Brain microvascular endothelial cell (primary cell): ENCODE measurements around the gene PKP4.

Source experiments
- DNase-seq: peaks from one replicate; pipeline ENCODE4 v3.0.0-alpha.2; 2020
- H3K27ac ChIP-seq: fragments of 250-450 bp; sonication (Bioruptor Pico); 2 replicates; pipeline ENCODE4 v1.5.1; 2020; ENCODE audit warnings: mild to moderate bottlenecking, moderate library complexity
- H3K27me3 ChIP-seq: fragments of 250-450 bp; sonication (Bioruptor Pico); replicated peaks from 2 replicates; pipeline ENCODE4 v1.5.1; 2020; ENCODE audit warnings: mild to moderate bottlenecking
- H3K36me3 ChIP-seq: fragments of 250-450 bp; sonication (Bioruptor Pico); replicated peaks from 2 replicates; pipeline ENCODE4 v1.5.1; 2020; ENCODE audit warnings: mild to moderate bottlenecking
- H3K4me3 ChIP-seq: 2 replicates; pipeline ENCODE4 v1.5.1; 2011; ENCODE audit warnings: low read depth, mild to moderate bottlenecking, control low read depth, low read length, moderate library complexity
- in situ Hi-C: cut with HindIII; loops from 2 replicates; pipeline ENCODE4 v1.10.0; 2017; ENCODE audit warnings: low sequenced_read_pairs, low pct_ligation_motif_present
- TF ChIP-seq, protein P1 (sequence below): IDR thresholded peaks from 2 replicates; pipeline ENCODE4 v1.5.1; 2011; ENCODE audit warnings: low read depth, mild to moderate bottlenecking, moderate library complexity, low read length, control low read depth, inconsistent platforms; ENCODE audit errors: missing control alignments

The PKP4 gene

DNA sequence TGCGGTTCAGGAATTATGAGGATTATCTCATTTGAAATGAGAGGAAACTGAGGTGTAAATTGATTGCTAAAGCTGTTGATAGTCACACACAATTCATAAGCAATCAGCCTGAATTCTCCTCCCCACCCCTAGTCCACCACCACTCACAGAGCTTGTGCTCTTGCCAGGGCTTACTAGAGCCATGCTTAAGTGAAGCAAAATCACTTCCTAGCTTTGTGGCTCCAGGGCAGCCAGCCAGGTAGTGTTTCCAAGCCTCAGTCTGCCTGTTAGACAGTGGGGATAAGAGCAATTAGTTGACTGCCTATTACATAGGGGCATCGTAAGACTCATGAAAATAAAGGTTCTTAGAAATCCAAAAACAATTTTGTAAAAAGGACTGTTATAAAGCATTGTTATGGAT is 87.2 kb downstream of the PKP4 start:
- in situ Hi-C loops = no loop called here
- H3K36me3 ChIP-seq = peaks cover 4% of the 10 kb centered on the region
- no peak overlapping the region for H3K27ac ChIP-seq
- no peak overlapping the region for H3K4me3 ChIP-seq
- TF ChIP-seq, protein P1, sequence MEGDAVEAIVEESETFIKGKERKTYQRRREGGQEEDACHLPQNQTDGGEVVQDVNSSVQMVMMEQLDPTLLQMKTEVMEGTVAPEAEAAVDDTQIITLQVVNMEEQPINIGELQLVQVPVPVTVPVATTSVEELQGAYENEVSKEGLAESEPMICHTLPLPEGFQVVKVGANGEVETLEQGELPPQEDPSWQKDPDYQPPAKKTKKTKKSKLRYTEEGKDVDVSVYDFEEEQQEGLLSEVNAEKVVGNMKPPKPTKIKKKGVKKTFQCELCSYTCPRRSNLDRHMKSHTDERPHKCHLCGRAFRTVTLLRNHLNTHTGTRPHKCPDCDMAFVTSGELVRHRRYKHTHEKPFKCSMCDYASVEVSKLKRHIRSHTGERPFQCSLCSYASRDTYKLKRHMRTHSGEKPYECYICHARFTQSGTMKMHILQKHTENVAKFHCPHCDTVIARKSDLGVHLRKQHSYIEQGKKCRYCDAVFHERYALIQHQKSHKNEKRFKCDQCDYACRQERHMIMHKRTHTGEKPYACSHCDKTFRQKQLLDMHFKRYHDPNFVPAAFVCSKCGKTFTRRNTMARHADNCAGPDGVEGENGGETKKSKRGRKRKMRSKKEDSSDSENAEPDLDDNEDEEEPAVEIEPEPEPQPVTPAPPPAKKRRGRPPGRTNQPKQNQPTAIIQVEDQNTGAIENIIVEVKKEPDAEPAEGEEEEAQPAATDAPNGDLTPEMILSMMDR = no peak
- no peak for DNase-seq
- no peaks in the 10 kb centered on the region for H3K27me3 ChIP-seq

DNA sequence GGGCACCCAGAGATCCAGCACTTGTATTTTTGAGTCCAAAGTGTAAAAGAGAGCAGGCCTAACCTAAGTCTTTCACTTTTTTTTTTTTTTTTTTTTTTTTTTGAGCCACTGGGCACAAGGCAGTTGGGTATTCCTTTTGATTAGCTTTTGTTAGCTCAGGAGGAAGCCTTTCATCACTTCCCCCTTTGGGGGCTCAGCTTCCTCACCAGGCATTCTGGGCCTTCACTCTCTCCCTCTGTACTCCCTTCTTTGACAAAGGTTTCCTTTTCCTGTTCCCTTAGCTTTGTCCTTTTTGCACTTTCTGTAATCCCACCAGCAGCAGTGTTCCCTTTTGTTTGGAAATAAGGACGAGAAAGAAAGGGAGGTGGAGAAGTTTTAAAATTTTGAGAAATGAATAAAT is 88.2 kb downstream of the PKP4 start:
- Histone ChIP-seq H3K36me3 (peaks cover 4% of the 10 kb centered on the region), H3K4me3 (no peak overlapping the region), H3K27ac (no peak overlapping the region), H3K27me3 (no peaks in the 10 kb centered on the region)
- TF ChIP-seq, protein P1 = no peak
- DNase-seq = no peak
- in situ Hi-C loops = no loop called here

DNA sequence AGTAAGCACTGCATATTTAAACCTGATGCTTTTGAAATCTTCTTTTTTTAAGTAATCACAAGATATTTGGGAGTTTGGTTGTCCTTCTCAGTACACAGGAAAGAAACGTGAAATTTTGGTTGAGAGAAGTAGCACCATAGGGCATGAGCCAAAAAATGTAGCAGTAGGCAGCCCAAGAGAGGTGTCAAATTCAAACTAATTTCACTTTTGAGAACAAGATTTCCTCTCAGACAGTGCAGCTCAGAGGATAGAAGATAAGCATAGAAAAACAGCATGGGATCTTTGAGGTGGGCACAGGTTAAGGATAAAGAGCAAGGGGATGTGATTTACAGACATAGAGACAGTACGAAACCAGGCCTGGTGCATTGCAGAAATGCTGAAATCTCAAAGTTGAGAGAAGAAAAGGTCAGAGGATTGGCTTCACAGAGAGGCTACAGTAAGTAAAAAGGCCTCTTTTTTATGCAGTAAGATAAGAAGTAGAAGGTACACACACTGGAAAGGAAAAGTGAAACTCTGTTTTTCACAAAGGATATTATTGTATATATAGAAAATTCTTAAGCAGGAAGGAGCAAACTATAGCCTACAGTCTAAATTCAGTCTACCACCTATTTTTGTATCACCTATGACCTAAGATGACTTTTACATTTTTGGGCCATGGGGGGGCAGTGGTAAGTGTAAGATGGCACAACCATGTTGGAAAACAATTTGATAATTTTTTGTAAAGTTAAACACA is 89.8 kb downstream of the PKP4 start:
- TF ChIP-seq, protein P1 = no peak
- no peak for DNase-seq
- Histone ChIP-seq H3K4me3 (no peak overlapping the region), H3K36me3 (peaks cover 2% of the 10 kb centered on the region), H3K27me3 (no peaks in the 10 kb centered on the region), H3K27ac (no peak overlapping the region)
- in situ Hi-C loops = no loop called here

DNA sequence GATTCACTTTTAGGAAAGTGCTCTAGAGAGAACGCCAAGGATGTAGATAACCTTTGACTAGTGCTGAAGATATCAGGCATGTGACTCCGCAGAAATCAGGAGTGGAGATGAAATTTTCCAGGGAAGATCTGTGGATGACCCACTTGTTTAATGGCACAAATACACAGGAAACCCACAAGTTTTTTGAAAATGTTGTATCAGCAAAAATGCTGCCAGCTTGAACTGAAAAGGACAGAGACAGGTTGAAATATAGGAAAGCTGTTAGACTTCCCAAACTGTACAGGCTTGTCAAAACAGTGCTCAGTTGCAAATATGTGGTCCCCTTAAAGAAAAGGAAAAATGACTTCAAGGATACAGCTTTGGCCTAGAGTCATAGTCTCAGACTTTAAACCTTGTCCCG is 96.5 kb downstream of the PKP4 start:
- in situ Hi-C loops = no loop called here
- TF ChIP-seq, protein P1 = no peak

DNA sequence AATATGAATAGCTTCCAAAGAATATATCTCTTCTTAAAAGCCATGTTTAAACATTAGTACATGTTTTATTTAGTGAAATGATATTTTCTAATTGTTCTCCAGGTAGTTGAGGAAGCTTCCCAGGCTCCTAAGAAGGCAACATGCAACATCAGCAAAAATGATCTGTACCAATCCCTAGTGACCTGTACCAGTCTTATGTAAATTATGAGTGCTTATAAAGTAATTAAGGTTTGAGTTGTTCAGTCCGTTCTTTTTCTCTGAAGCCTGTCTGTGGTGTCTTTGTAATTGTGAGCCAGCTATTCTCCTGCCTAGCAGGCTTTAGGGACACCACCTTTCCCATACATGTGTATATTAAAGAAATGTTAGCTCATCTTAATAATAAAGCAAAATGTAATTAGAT is 98.2 kb downstream of the PKP4 start:
- Histone ChIP-seq H3K27me3 (no peaks in the 10 kb centered on the region), H3K4me3 (no peak overlapping the region), H3K27ac (no peak overlapping the region), H3K36me3 (no peaks in the 10 kb centered on the region)
- DNase-seq = no peak
- TF ChIP-seq, protein P1 = no peak
- in situ Hi-C loops = no loop called here

More for the DNA sequence above, 96.5 kb downstream of the PKP4 start:
- H3K36me3 ChIP-seq = no peaks in the 10 kb centered on the region
- no peak for DNase-seq
- H3K27ac ChIP-seq = no peak overlapping the region
- H3K4me3 ChIP-seq = no peak overlapping the region
- no peaks in the 10 kb centered on the region for H3K27me3 ChIP-seq

DNA sequence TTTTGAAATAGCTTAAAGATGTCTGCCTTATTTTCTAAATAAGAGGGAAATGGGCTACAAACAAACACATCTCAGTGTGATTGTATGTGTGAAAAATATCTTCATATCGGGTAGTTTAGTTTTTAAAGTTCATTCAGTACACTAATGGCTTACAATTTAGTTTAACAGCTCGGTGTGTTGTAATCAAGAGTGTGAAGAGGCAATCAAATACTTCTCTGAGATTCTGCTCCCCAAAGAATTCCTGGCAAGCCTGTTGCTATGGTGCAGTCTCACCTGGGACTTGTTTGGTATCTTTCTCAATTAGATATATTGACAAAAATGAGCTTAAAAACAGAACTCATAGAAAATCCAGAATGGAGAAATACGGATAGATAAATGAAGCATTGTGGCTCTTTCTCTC is 99.4 kb downstream of the PKP4 start:
- H3K27ac ChIP-seq = no peak overlapping the region
- no peak overlapping the region for H3K4me3 ChIP-seq
- no peaks in the 10 kb centered on the region for H3K27me3 ChIP-seq
- TF ChIP-seq, protein P1 = no peak
- H3K36me3 ChIP-seq = no peaks in the 10 kb centered on the region
- in situ Hi-C loops = no loop called here
- no peak for DNase-seq
